Osteoblast (primary cell): ENCODE results near the gene SRP14. TPM values are rescaled to one million over a fixed set of nuclear protein-coding genes. Genes with fewer than 3 reads are reported as not detected.
A peak's percentile ranks its signal among the peaks of the same experiment; 100 is the strongest.

ENCODE experiments used
- DNase-seq: peaks from one replicate; pipeline ENCODE4 v3.0.0; 2011; ENCODE audit warnings: low spot score, mixed read lengths; ENCODE audit not compliant: insufficient read length; ENCODE audit errors: missing footprints
- H2AFZ ChIP-seq: 2 replicates; pipeline ENCODE4 v1.6.0; 2011; ENCODE audit warnings: mild to moderate bottlenecking, low read length
- H3K27ac ChIP-seq: 2 replicates; pipeline ENCODE4 v1.5.1; 2011; ENCODE audit warnings: mild to moderate bottlenecking, low read depth, low read length, moderate library complexity
- H3K27me3 ChIP-seq: 2 replicates; pipeline ENCODE4 v1.6.0; 2012; ENCODE audit warnings: mild to moderate bottlenecking, control low read depth, inconsistent platforms, low read length, moderate library complexity; ENCODE audit not compliant: insufficient read depth
- H3K36me3 ChIP-seq: 2 replicates; pipeline ENCODE4 v1.5.1; 2011; ENCODE audit warnings: mild to moderate bottlenecking, low read length, control low read depth, moderate library complexity; ENCODE audit not compliant: insufficient read depth
- H3K4me1 ChIP-seq: 2 replicates; pipeline ENCODE4 v1.5.1; 2011; ENCODE audit warnings: mild to moderate bottlenecking, low read length, control low read depth, moderate library complexity; ENCODE audit not compliant: insufficient read depth
- H3K4me2 ChIP-seq: 2 replicates; pipeline ENCODE4 v1.6.0; 2011; ENCODE audit warnings: mild to moderate bottlenecking, low read length; ENCODE audit not compliant: insufficient read depth
- H3K4me3 ChIP-seq: fragments of 200-600 bp; sonication (generic); 3 replicates; pipeline ENCODE4 v1.5.1; 2012; ENCODE audit warnings: mild to moderate bottlenecking, low read length, inconsistent platforms; ENCODE audit not compliant: insufficient read depth
- H3K79me2 ChIP-seq: 2 replicates; pipeline ENCODE4 v1.6.0; 2012; ENCODE audit warnings: mild to moderate bottlenecking, low read length, control low read depth, inconsistent platforms; ENCODE audit not compliant: insufficient read depth
- H3K9me3 ChIP-seq: 2 replicates; pipeline ENCODE4 v1.5.1; 2011; ENCODE audit warnings: low read depth, low read length, control low read depth
- H4K20me1 ChIP-seq: 2 replicates; pipeline ENCODE4 v1.6.0; 2012; ENCODE audit warnings: mild to moderate bottlenecking, low read length, control low read depth; ENCODE audit not compliant: insufficient read depth
- CTCF ChIP-seq: IDR thresholded peaks from 2 replicates; pipeline ENCODE4 v1.5.1; 2011; ENCODE audit warnings: mild to moderate bottlenecking, low read depth, low read length, moderate library complexity; ENCODE audit errors: extremely low read depth
- total RNA-seq: library from RNA; depleted of rRNA; stranded (reverse); fragments of >200 nt; gene quantifications from 2 replicates; pipeline ENCODE4 v1.2.3, GENCODE V29; 2012

SRP14 gene
- total RNA-seq, 1 donor = 81.4 TPM

- H2AFZ ChIP-seq = no peak overlapping the region
- no peak overlapping the region for H3K4me2 ChIP-seq
- H3K9me3 ChIP-seq = no peaks in the 10 kb centered on the region
- DNase-seq = no peak
- no peak for TF ChIP-seq CTCF
- no peaks in the 10 kb centered on the region for H3K27me3 ChIP-seq
- H3K4me3 ChIP-seq = no peak overlapping the region
- no peaks in the 10 kb centered on the region for H4K20me1 ChIP-seq
- H3K4me1 ChIP-seq = peaks cover 29% of the 10 kb centered on the region
- no peaks in the 10 kb centered on the region for H3K36me3 ChIP-seq
- no peak overlapping the region for H3K27ac ChIP-seq
- H3K79me2 ChIP-seq = no peaks in the 10 kb centered on the region
These were observed 21.4 kb upstream of the SRP14 start for GRCh38 chr15:40060236-40060961.

- no peak overlapping the region for H3K4me3 ChIP-seq
- no peak for TF ChIP-seq CTCF
- H3K9me3 ChIP-seq = no peaks in the 10 kb centered on the region
- peaks cover 32% of the 10 kb centered on the region for H3K4me1 ChIP-seq
- no peak overlapping the region for H2AFZ ChIP-seq
- H3K79me2 ChIP-seq = no peaks in the 10 kb centered on the region
- no peaks in the 10 kb centered on the region for H4K20me1 ChIP-seq
- no peak overlapping the region for H3K4me2 ChIP-seq
- no peak for DNase-seq
- H3K36me3 ChIP-seq = no peaks in the 10 kb centered on the region
- no peak overlapping the region for H3K27ac ChIP-seq
- H3K27me3 ChIP-seq = no peaks in the 10 kb centered on the region
These were observed 20.8 kb upstream of the SRP14 start for GRCh38 chr15:40059821-40060220.

GRCh38 chr15:40058476-40059140, 19.6 kb upstream of the SRP14 start:
- H3K4me3 ChIP-seq = no peak overlapping the region
- H3K79me2 ChIP-seq = no peaks in the 10 kb centered on the region
- H3K27me3 ChIP-seq = no peaks in the 10 kb centered on the region
- H3K4me2 ChIP-seq = peak overlapping the region; percentile 46
- no peak overlapping the region for H3K27ac ChIP-seq
- peaks cover 33% of the 10 kb centered on the region for H3K4me1 ChIP-seq
- TF ChIP-seq CTCF = no peak
- H3K36me3 ChIP-seq = no peaks in the 10 kb centered on the region
- DNase-seq = peak; percentile 85
- peak overlapping the region; percentile 13 for H2AFZ ChIP-seq
- no peaks in the 10 kb centered on the region for H3K9me3 ChIP-seq
- H4K20me1 ChIP-seq = peaks cover 3% of the 10 kb centered on the region

GRCh38 chr15:40055576-40056293, 16.8 kb upstream of the SRP14 start:
- Histone ChIP-seq H2AFZ (no peak overlapping the region), H3K4me3 (no peak overlapping the region), H3K27me3 (no peaks in the 10 kb centered on the region), H3K4me1 (peaks cover 31% of the 10 kb centered on the region), H3K79me2 (no peaks in the 10 kb centered on the region), H3K4me2 (no peak overlapping the region), H3K36me3 (no peaks in the 10 kb centered on the region), H3K27ac (peak overlapping the region; percentile 10), H4K20me1 (peaks cover 3% of the 10 kb centered on the region), H3K9me3 (no peaks in the 10 kb centered on the region)
- no peak for TF ChIP-seq CTCF
- no peak for DNase-seq
